A673 (cell line): Measurements from ENCODE around the gene STRA8. TPM values are rescaled to one million over a fixed set of nuclear protein-coding genes. Genes with fewer than 3 reads are reported as not detected.
A peak's percentile ranks its signal among the peaks of the same experiment; 100 is the strongest.

ENCODE experiments used
- BruUV-seq: library from RNA; stranded (reverse); fragments of 400-500 nt; replicated peaks from 2 replicates; lab custom pipeline; 2021; lab: Mats Ljungman, UMichigan
- CTCF ChIA-PET: fragments of 300-600 bp; sonication (Branson Sonifier 250); formaldehyde crosslinking; loops from one replicate; lab custom pipeline; 2022; ENCODE audit warnings: antibody characterized with exemption; lab: Charles Lee
- POLR2A ChIA-PET: fragments of 300-600 bp; sonication (Branson Sonifier 250); formaldehyde crosslinking; loops from one replicate; lab custom pipeline; 2022; ENCODE audit warnings: antibody characterized with exemption; ENCODE audit not compliant: low non-redundant PET; lab: Charles Lee
- DNase-seq: peaks from one replicate; pipeline ENCODE4 v3.0.0-alpha.2; 2015; ENCODE audit warnings: low spot score
- H3K27ac ChIP-seq: fragments of 200-600 bp; sonication (generic); 2 replicates; pipeline ENCODE4 v1.5.1; 2016; ENCODE audit warnings: mixed run types, low read depth, mild to moderate bottlenecking, mixed read lengths, antibody characterized with exemption, low read length; ENCODE audit not compliant: poor library complexity, severe bottlenecking
- H3K27me3 ChIP-seq: fragments of 200-600 bp; sonication (generic); replicated peaks from 2 replicates; pipeline ENCODE4 v1.6.1; 2017; ENCODE audit warnings: mixed run types, low read depth, mild to moderate bottlenecking, mixed read lengths, antibody characterized with exemption, low read length; ENCODE audit not compliant: insufficient read depth, poor library complexity
- H3K36me3 ChIP-seq: fragments of 200-600 bp; sonication (generic); 2 replicates; pipeline ENCODE4 v1.6.1; 2016; ENCODE audit warnings: mixed run types, mild to moderate bottlenecking, mixed read lengths, antibody characterized with exemption, low read length; ENCODE audit not compliant: insufficient read depth, poor library complexity, severe bottlenecking
- H3K4me1 ChIP-seq: fragments of 200-600 bp; sonication (generic); 2 replicates; pipeline ENCODE4 v1.6.1; 2017; ENCODE audit warnings: mixed run types, mild to moderate bottlenecking, mixed read lengths, antibody characterized with exemption, low read length; ENCODE audit not compliant: insufficient read depth, poor library complexity, severe bottlenecking
- H3K4me3 ChIP-seq: fragments of 200-600 bp; sonication (generic); 2 replicates; pipeline ENCODE4 v1.5.1; 2016; ENCODE audit warnings: low read depth, mixed run types, mild to moderate bottlenecking, mixed read lengths, low read length; ENCODE audit not compliant: poor library complexity, severe bottlenecking
- H3K9me3 ChIP-seq: fragments of 200-600 bp; sonication (generic); 2 replicates; pipeline ENCODE4 v1.6.1; 2016; ENCODE audit warnings: mixed run types, low read depth, mild to moderate bottlenecking, mixed read lengths, antibody characterized with exemption, low read length; ENCODE audit not compliant: poor library complexity, severe bottlenecking
- CTCF ChIP-seq: fragments of 300-800, 200-600 bp; sonication (generic); conservative IDR thresholded peaks from 2 replicates; pipeline ENCODE4 v1.5.1; 2017; ENCODE audit warnings: low read depth, mild to moderate bottlenecking, antibody characterized with exemption, low read length, moderate library complexity, mixed read lengths
- EZH2 ChIP-seq: fragments of 200-600 bp; sonication (generic); IDR thresholded peaks from 2 replicates; pipeline ENCODE4 v1.6.1; 2017; ENCODE audit warnings: borderline replicate concordance, low read depth, mild to moderate bottlenecking, mixed read lengths, antibody characterized with exemption, low read length; ENCODE audit not compliant: poor library complexity, severe bottlenecking
- intact Hi-C: fragments of 100-400 bp; cut with micrococcal nuclease; formaldehyde crosslinking; loops from one replicate; pipeline ENCODE4 v1.10.0; 2022; ENCODE audit not compliant: unreplicated experiment
- total RNA-seq: library from RNA; stranded (reverse); gene quantifications from 2 replicates; pipeline ENCODE4 v1.2.3, GENCODE V29; 2021

Gene STRA8
- total RNA-seq, 1 experiment from 2014 or later = not detected

- no peak for DNase-seq
- Histone ChIP-seq H3K36me3 (no peaks in the 10 kb centered on the region), H3K27me3 (no peaks in the 10 kb centered on the region), H3K4me3 (no peak overlapping the region), H3K27ac (no peak overlapping the region), H3K4me1 (no peaks in the 10 kb centered on the region), H3K9me3 (no peaks in the 10 kb centered on the region)
- TF ChIP-seq CTCF = no peak
- TF ChIP-seq EZH2 = no peak
- ChIA-PET CTCF (interaction anchor here (0.6 kb wide), 1 partner anchor 53 kb away, joined by 3 read pairs; no protein-coding TSS in a partner anchor), POLR2A (interaction anchor here (0.9 kb wide), 1 partner anchor 284 kb away, joined by 4 read pairs; no protein-coding TSS in a partner anchor)
- intact Hi-C loops = no loop called here
- no TSS peak for BruUV-seq
These were observed 42.4 kb downstream of the STRA8 start for GRCh38 chr7:135275971-135276580.

GRCh38 chr7:135277161-135277560 lies 43.5 kb downstream of the STRA8 start:
- no peaks in the 10 kb centered on the region for H3K9me3 ChIP-seq
- intact Hi-C loops = no loop called here
- DNase-seq = no peak
- ChIA-PET CTCF (no interaction called here), POLR2A (no interaction called here)
- no peak overlapping the region for H3K27ac ChIP-seq
- no peaks in the 10 kb centered on the region for H3K27me3 ChIP-seq
- H3K36me3 ChIP-seq = no peaks in the 10 kb centered on the region
- no TSS peak for BruUV-seq
- TF ChIP-seq CTCF = no peak
- TF ChIP-seq EZH2 = no peak
- H3K4me1 ChIP-seq = no peaks in the 10 kb centered on the region
- no peak overlapping the region for H3K4me3 ChIP-seq

- H3K27me3 ChIP-seq = no peaks in the 10 kb centered on the region
- intact Hi-C loops = loop anchor here (1.0 to 10.0 kb wide), 5 partner anchors 54 to 523 kb away; partner anchors contain the start of gene CNOT4
- no peaks in the 10 kb centered on the region for H3K36me3 ChIP-seq
- no peaks in the 10 kb centered on the region for H3K9me3 ChIP-seq
- peak; percentile 89 for DNase-seq
- no peak overlapping the region for H3K4me3 ChIP-seq
- no TSS peak for BruUV-seq
- no peak overlapping the region for H3K27ac ChIP-seq
- POLR2A ChIA-PET = no interaction called here
- CTCF ChIA-PET = interaction anchor here (1.4 to 1.6 kb wide), 3 partner anchors 40 to 364 kb away, joined by 3 to 10 read pairs (median 6); no protein-coding TSS in a partner anchor
- TF ChIP-seq EZH2 (no peak), CTCF (peak; percentile 100)
- no peaks in the 10 kb centered on the region for H3K4me1 ChIP-seq
These were observed 47.8 kb downstream of the STRA8 start for GRCh38 chr7:135281363-135281949.
